GM19025 (cell line): ENCODE results near the gene CYP2U1.
"Not testable (repeated sequence)": the region's sequence is repeated elsewhere in the genome, so short reads cannot be mapped to it uniquely, and the experiment has no call there.

Experiments
- ATAC-seq: cut with Tn5 transposase; IDR thresholded peaks from one replicate; pipeline ENCODE4 v1.9.1; 2021; ENCODE audit warnings: mild to moderate bottlenecking, low read depth, moderate library complexity; ENCODE audit not compliant: unreplicated experiment

The CYP2U1 gene

GRCh38 chr4:107930821-107931774, at the start of gene CYP2U1:
TSS of gene CYP2U1 (plus strand) at chr4:107931549. CDS start at chr4:107931644, 95 bp downstream.
- ATAC-seq, result peak; percentile 96

- ATAC-seq, result no peak
Measured at GRCh38 chr4:107885865-107886264, 45.5 kb upstream of the CYP2U1 start.

GRCh38 chr4:107888237-107888636, 43.1 kb upstream of the CYP2U1 start:
- no peak for ATAC-seq

GRCh38 chr4:107890779-107891178, 40.6 kb upstream of the CYP2U1 start:
- no peak for ATAC-seq

GRCh38 chr4:107891299-107891698, 40.0 kb upstream of the CYP2U1 start:
- no peak for ATAC-seq

GRCh38 chr4:107893171-107894137, 37.9 kb upstream of the CYP2U1 start:
- ATAC-seq, result no peak

GRCh38 chr4:107894138-107894603, 37.2 kb upstream of the CYP2U1 start:
- ATAC-seq, result no peak

- ATAC-seq, result no peak
Measured at GRCh38 chr4:107896158-107896645, 35.1 kb upstream of the CYP2U1 start.

- no peak for ATAC-seq
Measured at GRCh38 chr4:107896646-107897045, 34.7 kb upstream of the CYP2U1 start.

GRCh38 chr4:107897823-107898222, 33.5 kb upstream of the CYP2U1 start:
- ATAC-seq, result no peak

- no peak for ATAC-seq
Measured at GRCh38 chr4:107900067-107900466, 31.3 kb upstream of the CYP2U1 start.

GRCh38 chr4:107900508-107900907, 30.8 kb upstream of the CYP2U1 start:
- ATAC-seq, result no peak

- ATAC-seq, result no peak
Measured at GRCh38 chr4:107901213-107901934, 30.0 kb upstream of the CYP2U1 start.

- peak; percentile 89 for ATAC-seq
Measured at GRCh38 chr4:107902715-107903114, 28.6 kb upstream of the CYP2U1 start.

GRCh38 chr4:107905082-107905481, 26.3 kb upstream of the CYP2U1 start:
- not testable (repeated sequence) for ATAC-seq

GRCh38 chr4:107906458-107907100, 24.8 kb upstream of the CYP2U1 start:
- no peak for ATAC-seq

- no peak for ATAC-seq
Measured at GRCh38 chr4:107908377-107908776, 23.0 kb upstream of the CYP2U1 start.

- ATAC-seq, result peak; percentile 80
Measured at GRCh38 chr4:107913283-107913899, 18.0 kb upstream of the CYP2U1 start.

GRCh38 chr4:107915220-107915619, 16.1 kb upstream of the CYP2U1 start:
- ATAC-seq, result no peak
